PC-9 (cell line): ENCODE measurements around the gene ANKRD36. TPM values are rescaled to one million over a fixed set of nuclear protein-coding genes. Genes with fewer than 3 reads are reported as not detected.

ENCODE experiments used
- total RNA-seq: library from RNA; stranded (reverse); gene quantifications from 2 replicates; pipeline ENCODE4 v1.2.3, GENCODE V29; 2021

ANKRD36 gene
- total RNA-seq, 1 experiment from 2014 or later = 26.9 TPM

Other genes with a start within 250 kb of the ANKRD36 start
- gene SEMA4C, start 243.1 kb upstream of the ANKRD36 start, total RNA-seq = 52.8 and 60.5 TPM in 2 replicates
- gene FAM178B, start 126.6 kb upstream of the ANKRD36 start, total RNA-seq = 1.8 and 3.5 TPM in 2 replicates
- gene FAHD2B, start 18.3 kb upstream of the ANKRD36 start, total RNA-seq = 28.8 and 38.6 TPM in 2 replicates